Bronchial epithelial cell (primary cell): Measurements from ENCODE around the gene RPS6KA2. TPM values are rescaled to one million over a fixed set of nuclear protein-coding genes. Genes with fewer than 3 reads are reported as not detected.

Source experiments
- DNase-seq: peaks from one replicate; pipeline ENCODE4 v3.0.0-alpha.2; 2010; ENCODE audit warnings: low read depth
- FAIRE-seq: peaks from 2 replicates; lab custom pipeline; 2011; peaks lifted over from hg19 to GRCh38; lab: Jason Lieb, UNC
- H3K27me3 ChIP-seq: 2 replicates; pipeline ENCODE4 v1.5.1; 2011; ENCODE audit warnings: low read length; ENCODE audit not compliant: control insufficient read depth, insufficient read depth
- H3K36me3 ChIP-seq: 2 replicates; pipeline ENCODE4 v1.5.1; 2011; ENCODE audit warnings: low read length; ENCODE audit not compliant: control insufficient read depth, insufficient read depth
- H3K4me3 ChIP-seq: 2 replicates; pipeline ENCODE4 v1.5.1; 2011; ENCODE audit warnings: mild to moderate bottlenecking, low read depth, low read length, control low read depth
- total RNA-seq: library from RNA; depleted of rRNA; stranded (reverse); fragments of >200 nt; gene quantifications from 2 replicates; pipeline ENCODE4 v1.2.1, GENCODE V29; 2014
- TF ChIP-seq, protein P1 (sequence below): IDR thresholded peaks from 2 replicates; pipeline ENCODE4 v1.5.1; 2011; ENCODE audit warnings: mild to moderate bottlenecking, moderate library complexity, low read length, control low read depth, inconsistent platforms; ENCODE audit not compliant: insufficient read depth, severe bottlenecking

The RPS6KA2 gene
- total RNA-seq, 1 donor from 2014 or later: 42.6 TPM

DNA sequence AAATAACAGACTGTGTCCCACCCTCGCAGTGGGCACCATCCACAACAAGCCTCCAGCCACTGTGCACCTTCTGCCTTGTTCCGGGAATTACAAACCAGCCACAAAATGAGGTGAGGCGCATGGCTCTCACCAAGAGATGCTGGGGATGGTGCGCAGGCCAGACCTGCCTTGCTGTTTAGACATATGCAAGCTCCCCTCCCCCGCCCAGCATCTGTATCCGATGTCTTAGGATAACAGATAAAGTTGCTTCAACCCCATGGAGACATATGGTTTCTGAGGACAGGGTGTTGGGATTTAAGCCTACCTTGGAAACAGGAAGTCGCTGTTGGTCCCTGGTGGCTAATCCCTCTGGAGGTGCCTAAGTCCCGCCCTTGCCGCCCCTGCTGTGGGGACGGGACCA is 194.0 kb downstream of the RPS6KA2 start:
- Histone ChIP-seq H3K4me3 (no peak overlapping the region), H3K27me3 (no peaks in the 10 kb centered on the region), H3K36me3 (peaks cover 4% of the 10 kb centered on the region)
- FAIRE-seq (no peak), DNase-seq (no peak)
- TF ChIP-seq, protein P1, sequence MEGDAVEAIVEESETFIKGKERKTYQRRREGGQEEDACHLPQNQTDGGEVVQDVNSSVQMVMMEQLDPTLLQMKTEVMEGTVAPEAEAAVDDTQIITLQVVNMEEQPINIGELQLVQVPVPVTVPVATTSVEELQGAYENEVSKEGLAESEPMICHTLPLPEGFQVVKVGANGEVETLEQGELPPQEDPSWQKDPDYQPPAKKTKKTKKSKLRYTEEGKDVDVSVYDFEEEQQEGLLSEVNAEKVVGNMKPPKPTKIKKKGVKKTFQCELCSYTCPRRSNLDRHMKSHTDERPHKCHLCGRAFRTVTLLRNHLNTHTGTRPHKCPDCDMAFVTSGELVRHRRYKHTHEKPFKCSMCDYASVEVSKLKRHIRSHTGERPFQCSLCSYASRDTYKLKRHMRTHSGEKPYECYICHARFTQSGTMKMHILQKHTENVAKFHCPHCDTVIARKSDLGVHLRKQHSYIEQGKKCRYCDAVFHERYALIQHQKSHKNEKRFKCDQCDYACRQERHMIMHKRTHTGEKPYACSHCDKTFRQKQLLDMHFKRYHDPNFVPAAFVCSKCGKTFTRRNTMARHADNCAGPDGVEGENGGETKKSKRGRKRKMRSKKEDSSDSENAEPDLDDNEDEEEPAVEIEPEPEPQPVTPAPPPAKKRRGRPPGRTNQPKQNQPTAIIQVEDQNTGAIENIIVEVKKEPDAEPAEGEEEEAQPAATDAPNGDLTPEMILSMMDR: no peak

DNA sequence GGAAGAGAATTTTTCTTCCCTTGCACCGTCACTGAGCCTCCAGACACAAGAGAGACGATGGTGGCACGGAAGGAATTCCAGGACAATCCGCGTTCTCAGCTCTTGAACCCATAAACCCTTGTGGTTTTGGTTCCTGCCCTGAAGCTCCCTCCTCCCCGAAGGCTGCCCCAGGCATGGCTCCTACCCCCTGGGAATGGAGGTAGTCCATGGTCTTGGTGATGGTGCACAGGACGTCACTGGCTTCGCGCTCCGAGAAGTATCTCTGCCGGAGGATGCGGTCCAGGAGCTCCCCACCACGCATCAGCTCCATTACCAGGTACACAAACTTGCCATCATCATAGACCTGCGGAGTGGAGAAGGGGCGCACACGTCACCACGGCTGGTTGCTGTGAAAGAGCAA is 196.8 kb downstream of the RPS6KA2 start:
- no peak overlapping the region for H3K4me3 ChIP-seq
- peaks cover 4% of the 10 kb centered on the region for H3K36me3 ChIP-seq
- DNase-seq (no peak), FAIRE-seq (no peak)
- H3K27me3 ChIP-seq: no peaks in the 10 kb centered on the region
- TF ChIP-seq, protein P1: no peak

DNA sequence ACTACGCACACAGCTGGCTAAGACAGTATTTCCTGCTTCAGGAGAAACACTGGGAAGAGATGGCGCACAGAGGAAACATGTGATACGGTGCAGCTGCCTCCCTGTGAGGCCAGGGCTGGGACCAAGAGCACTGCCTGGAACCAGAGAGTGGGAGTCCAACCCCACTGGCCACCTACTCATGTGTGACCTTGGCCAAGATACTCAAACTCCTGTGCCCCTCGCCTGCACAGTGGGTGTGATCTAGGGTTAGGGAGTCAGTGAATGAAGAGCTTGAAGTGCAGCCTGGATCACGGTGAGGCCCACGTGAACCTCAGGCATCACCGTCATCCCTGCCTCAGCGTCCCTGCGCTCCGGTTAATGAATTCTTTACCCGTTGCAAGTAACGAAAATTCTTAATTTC is 202.6 kb downstream of the RPS6KA2 start:
- Histone ChIP-seq H3K36me3 (peaks cover 1% of the 10 kb centered on the region), H3K4me3 (no peak overlapping the region), H3K27me3 (no peaks in the 10 kb centered on the region)
- TF ChIP-seq, protein P1: no peak
- DNase-seq: no peak
- no peak for FAIRE-seq

DNA sequence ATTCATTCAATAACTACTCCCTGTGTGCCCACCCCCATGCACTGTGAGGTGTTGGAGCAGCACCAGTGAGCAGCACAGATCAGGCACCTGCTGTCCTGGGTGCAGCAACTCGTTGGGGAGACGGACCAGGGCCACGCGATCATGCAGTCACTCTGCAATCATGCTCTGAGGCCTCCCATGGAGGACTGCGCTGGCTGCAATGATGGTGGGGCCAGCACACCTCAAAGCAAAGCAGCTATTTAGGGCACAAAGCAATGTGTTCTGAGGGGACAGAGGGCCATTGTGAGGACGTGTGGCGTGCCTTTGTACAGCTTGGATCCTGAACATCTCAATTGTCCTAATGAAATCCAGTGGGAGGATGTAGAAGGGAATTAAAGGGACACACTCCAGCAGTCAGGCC is 203.3 kb downstream of the RPS6KA2 start:
- TF ChIP-seq, protein P1: no peak
- FAIRE-seq (no peak), DNase-seq (no peak)

DNA sequence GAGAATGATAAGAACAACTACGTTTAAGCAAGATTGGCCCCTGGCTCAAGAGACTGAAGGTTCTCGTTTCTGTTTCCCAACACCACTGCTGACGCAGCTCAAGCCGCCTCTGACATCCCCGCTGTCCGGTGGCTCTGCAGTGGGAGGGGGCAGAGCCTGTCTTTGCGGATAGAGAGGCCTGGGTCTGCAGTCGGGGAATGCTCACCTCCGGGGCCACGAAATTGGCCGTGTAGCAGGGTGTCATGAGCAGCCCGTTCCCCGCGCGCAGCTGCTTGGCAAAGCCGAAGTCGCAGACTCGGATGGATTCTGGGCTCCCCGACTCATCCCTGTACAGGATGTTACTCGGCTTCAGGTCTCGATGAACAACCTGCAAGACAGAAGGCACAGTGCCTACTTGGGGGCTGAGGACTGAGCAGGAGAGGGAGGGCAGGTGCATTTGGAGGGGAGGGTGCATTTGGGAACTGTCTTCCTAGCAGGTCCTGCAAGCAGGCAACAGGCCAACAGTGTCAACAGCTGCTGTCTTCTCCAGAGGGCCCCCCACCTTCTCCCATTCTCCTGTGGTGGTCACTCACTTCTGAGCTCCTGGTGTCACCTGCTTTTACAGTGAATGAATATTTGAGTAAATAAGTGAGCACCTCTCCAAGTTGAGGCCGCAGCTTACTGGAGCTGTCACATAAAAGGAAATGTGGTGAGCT is 203.9 kb downstream of the RPS6KA2 start:
- H3K4me3 ChIP-seq: no peak overlapping the region
- FAIRE-seq (no peak), DNase-seq (no peak)
- TF ChIP-seq, protein P1: no peak
- H3K27me3 ChIP-seq: no peaks in the 10 kb centered on the region
- H3K36me3 ChIP-seq: peaks cover 3% of the 10 kb centered on the region

More for the DNA sequence above, 203.3 kb downstream of the RPS6KA2 start:
- Histone ChIP-seq H3K4me3 (no peak overlapping the region), H3K27me3 (no peaks in the 10 kb centered on the region), H3K36me3 (peaks cover 2% of the 10 kb centered on the region)
